Measurements from ENCODE around the gene TMUB1.

Gene TMUB1

GRCh38 chr7:151057989-151058780 is 25.1 kb downstream of the TMUB1 start:
- Histone ChIP-seq H3K79me2 (ENCODE audit: control insufficient read depth, low read length) (peaks cover 30% of the 10 kb centered on the region), H3K4me2 (ENCODE audit: low read length) (peak overlapping the region; percentile 97), H3K9me3 (ENCODE audit: control insufficient read depth, insufficient read depth, low read length) (no peaks in the 10 kb centered on the region), H3K4me1 (ENCODE audit: control insufficient read depth, low read length) (peaks cover 33% of the 10 kb centered on the region), H3K36me3 (ENCODE audit: control insufficient read depth, low read length) (peaks cover 19% of the 10 kb centered on the region), H3K27me3 (ENCODE audit: control insufficient read depth, low read length) (no peaks in the 10 kb centered on the region), H3K27ac (ENCODE audit: low read depth, low read length) (peak overlapping the region; percentile 61), H3K4me3 (ENCODE audit: low read length) (peak overlapping the region; percentile 89), H4K20me1 (ENCODE audit: control insufficient read depth, insufficient read depth, low read depth, low read length) (peaks cover 7% of the 10 kb centered on the region; the same call in 1 of the 2 replicates), H3K9me2 (replicated peaks; ENCODE audit: control insufficient read depth, low read length) (no peaks in the 10 kb centered on the region), H3F3A (ENCODE audit: control insufficient read depth, insufficient read depth) (peaks cover 7% of the 10 kb centered on the region)
- TF ChIP-seq EZH2phosphoT487 (IDR thresholded peaks at IDR 0.05; ENCODE audit: borderline replicate concordance, low read length) (no peak), CTCF (IDR thresholded peaks at IDR 0.05; ENCODE audit: low read depth, low read length, poor library complexity, severe bottlenecking) (no peak)

- H3K4me1 ChIP-seq (ENCODE audit: control insufficient read depth, low read length), result peaks cover 34% of the 10 kb centered on the region
- H3K79me2 ChIP-seq (ENCODE audit: control insufficient read depth, low read length), result peaks cover 30% of the 10 kb centered on the region
- TF ChIP-seq EZH2phosphoT487 (IDR thresholded peaks at IDR 0.05; ENCODE audit: borderline replicate concordance, low read length), result no peak
- TF ChIP-seq CTCF (IDR thresholded peaks at IDR 0.05; ENCODE audit: low read depth, low read length, poor library complexity, severe bottlenecking), result no peak
- H3K9me2 ChIP-seq (replicated peaks; ENCODE audit: control insufficient read depth, low read length), result no peaks in the 10 kb centered on the region
- peaks cover 7% of the 10 kb centered on the region for H3F3A ChIP-seq (ENCODE audit: control insufficient read depth, insufficient read depth)
- no peaks in the 10 kb centered on the region for H3K27me3 ChIP-seq (ENCODE audit: control insufficient read depth, low read length)
- H3K36me3 ChIP-seq (ENCODE audit: control insufficient read depth, low read length), result peaks cover 16% of the 10 kb centered on the region
- peaks cover 7% of the 10 kb centered on the region; the same call in 1 of the 2 replicates for H4K20me1 ChIP-seq (ENCODE audit: control insufficient read depth, insufficient read depth, low read depth, low read length)
- peak within 1 kb of the TSS; percentile 61 for H3K27ac ChIP-seq (ENCODE audit: low read depth, low read length)
- peak within 1 kb of the TSS; percentile 89 for H3K4me3 ChIP-seq (ENCODE audit: low read length)
- peak within 1 kb of the TSS; percentile 97 for H3K4me2 ChIP-seq (ENCODE audit: low read length)
- H3K9me3 ChIP-seq (ENCODE audit: control insufficient read depth, insufficient read depth, low read length), result no peaks in the 10 kb centered on the region
Observed at GRCh38 chr7:151057506-151057988, 25.7 kb downstream of the TMUB1 start, which contains the start of gene CDK5. TSS of gene CDK5 (minus strand) at chr7:151057897. CDS start at chr7:151057848, 49 bp downstream.

- Histone ChIP-seq H3K4me2 (ENCODE audit: low read length) (peak overlapping the region; percentile 64), H3K9me2 (replicated peaks; ENCODE audit: control insufficient read depth, low read length) (no peaks in the 10 kb centered on the region), H3K36me3 (ENCODE audit: control insufficient read depth, low read length) (peaks cover 9% of the 10 kb centered on the region), H3K9me3 (ENCODE audit: control insufficient read depth, insufficient read depth, low read length) (no peaks in the 10 kb centered on the region), H3K27ac (ENCODE audit: low read depth, low read length) (no peak overlapping the region), H3K79me2 (ENCODE audit: control insufficient read depth, low read length) (peaks cover 24% of the 10 kb centered on the region), H3K4me3 (ENCODE audit: low read length) (peak overlapping the region; percentile 89), H3K27me3 (ENCODE audit: control insufficient read depth, low read length) (no peaks in the 10 kb centered on the region), H3F3A (ENCODE audit: control insufficient read depth, insufficient read depth) (peaks cover 7% of the 10 kb centered on the region), H4K20me1 (ENCODE audit: control insufficient read depth, insufficient read depth, low read depth, low read length) (peaks cover 7% of the 10 kb centered on the region; the same call in 1 of the 2 replicates), H3K4me1 (ENCODE audit: control insufficient read depth, low read length) (peaks cover 34% of the 10 kb centered on the region)
- no peak for TF ChIP-seq EZH2phosphoT487 (IDR thresholded peaks at IDR 0.05; ENCODE audit: borderline replicate concordance, low read length)
- no peak for TF ChIP-seq CTCF (IDR thresholded peaks at IDR 0.05; ENCODE audit: low read depth, low read length, poor library complexity, severe bottlenecking)
Observed at GRCh38 chr7:151056666-151057505, 26.4 kb downstream of the TMUB1 start.

Measured in DOHH2 (cell line).